B cell (primary cell): Measurements from ENCODE around the gene MRGPRG. TPM values are rescaled to one million over a fixed set of nuclear protein-coding genes. Genes with fewer than 3 reads are reported as not detected.

Experiments
- ATAC-seq: fragments of 200-7000 bp; cut with Tn5 transposase; one replicate; pipeline ENCODE4 v1.10.0; 2021; ENCODE audit warnings: low read depth, mild to moderate bottlenecking, moderate number of reproducible peaks, moderate library complexity
- CTCF ChIA-PET: fragments of 350-600 bp; sonication (Branson Sonifier 250); formaldehyde crosslinking; loops from one replicate; lab custom pipeline; 2021; ENCODE audit warnings: antibody characterized with exemption, inconsistent platforms; lab: Charles Lee
- POLR2A ChIA-PET: fragments of 350-600 bp; sonication (Branson Sonifier 250); formaldehyde crosslinking; loops from one replicate; lab custom pipeline; 2021; ENCODE audit warnings: antibody characterized with exemption; lab: Charles Lee
- DNase-seq: peaks from one replicate; pipeline ENCODE4 v3.0.0; 2013
- H2AFZ ChIP-seq: 2 replicates; pipeline ENCODE4 v1.6.1; 2012; ENCODE audit warnings: mild to moderate bottlenecking, low read depth, low read length; ENCODE audit not compliant: insufficient read depth, poor library complexity, severe bottlenecking
- H3K27ac ChIP-seq, 2 donors: 1 replicate in 1 of 2; 2 replicates in 1 of 2; pipeline ENCODE4 v1.5.1; 2012 to 2013; ENCODE audit warnings: low read length in 2 of 2, mild to moderate bottlenecking in 2 of 2, moderate library complexity in 1 of 2
- H3K27me3 ChIP-seq, 4 experiments: fragments of 200-600 bp in 1 of 4; sonication (generic) in 1 of 4; replicated peaks in 1 of 4; 1 replicate in 2 of 4; 2 replicates in 2 of 4; pipeline versions ENCODE4 v1.6.1 to v1.7.0; 2013 to 2016; ENCODE audit warnings: low read length in 3 of 4, mild to moderate bottlenecking in 2 of 4, mixed read lengths in 1 of 4, moderate library complexity in 1 of 4; ENCODE audit not compliant: insufficient read depth in 4 of 4, control insufficient read depth in 3 of 4; ENCODE audit errors: control extremely low read depth in 1 of 4
- H3K36me3 ChIP-seq, 2 experiments: replicated peaks in 1 of 2; 1 replicate in 1 of 2; 2 replicates in 1 of 2; pipeline versions ENCODE4 v1.6.1 to v1.7.1; 2013; ENCODE audit warnings: low read length in 1 of 2; ENCODE audit not compliant: insufficient read depth in 2 of 2, control insufficient read depth in 1 of 2; ENCODE audit errors: control extremely low read depth in 1 of 2, extremely low read depth in 1 of 2
- H3K4me1 ChIP-seq, 2 donors: fragments of 200-600 bp in 1 of 2; sonication (generic) in 1 of 2; 1 replicate in 1 of 2; 2 replicates in 1 of 2; pipeline versions ENCODE4 v1.5.1 to v1.6.1; 2013 to 2017; ENCODE audit warnings: low read length in 2 of 2; ENCODE audit not compliant: control insufficient read depth in 2 of 2, insufficient read depth in 2 of 2
- H3K4me2 ChIP-seq: replicated peaks from 2 replicates; pipeline ENCODE3; 2012; ENCODE audit warnings: mild to moderate bottlenecking, low read depth, low read length; ENCODE audit not compliant: poor library complexity, severe bottlenecking
- H3K4me3 ChIP-seq, 5 experiments: fragments of 200-600 bp in 1 of 5; sonication (generic) in 1 of 5; 1 replicate in 3 of 5; 2 replicates in 2 of 5; pipeline versions ENCODE4 v1.5.1 to v1.7.0; 2011 to 2016; ENCODE audit warnings: low read length in 4 of 5, mild to moderate bottlenecking in 4 of 5, low read depth in 2 of 5, control low read depth in 1 of 5, moderate library complexity in 1 of 5; ENCODE audit not compliant: insufficient read depth in 1 of 5; ENCODE audit errors: control extremely low read depth in 1 of 5, extremely low read depth in 1 of 5
- H3K79me2 ChIP-seq: fragments of 200-600 bp; sonication (generic); one replicate; pipeline ENCODE4 v1.6.0; 2016; ENCODE audit warnings: low read length; ENCODE audit not compliant: control insufficient read depth, insufficient read depth
- H3K9ac ChIP-seq: fragments of 200-600 bp; sonication (generic); 2 replicates; pipeline ENCODE4 v1.6.1; 2017; ENCODE audit warnings: mild to moderate bottlenecking, low read length, moderate library complexity
- H3K9me3 ChIP-seq, 3 donors: one replicate each; pipeline versions ENCODE4 v1.6.1 to v1.7.1; 2013; ENCODE audit warnings: low read length in 2 of 3; ENCODE audit not compliant: control insufficient read depth in 2 of 3, insufficient read depth in 1 of 3; ENCODE audit errors: control extremely low read depth in 1 of 3
- H4K20me1 ChIP-seq: 2 replicates; pipeline ENCODE4 v1.6.0; 2012; ENCODE audit warnings: mild to moderate bottlenecking, low read length; ENCODE audit not compliant: insufficient read depth, control insufficient read depth, poor library complexity, severe bottlenecking
- H3K27ac Mint-ChIP-seq: one replicate; pipeline ENCODE4 v1.8.0; 2021; ENCODE audit warnings: mixed read lengths
- H3K27me3 Mint-ChIP-seq: one replicate; pipeline ENCODE4 v1.8.0; 2021; ENCODE audit warnings: mixed read lengths
- H3K4me1 Mint-ChIP-seq: one replicate; pipeline ENCODE4 v1.8.0; 2021; ENCODE audit warnings: mixed read lengths
- H3K4me3 Mint-ChIP-seq: one replicate; pipeline ENCODE4 v1.8.0; 2021; ENCODE audit warnings: mixed read lengths
- H3K9me3 Mint-ChIP-seq: one replicate; pipeline ENCODE4 v1.8.0; 2022; ENCODE audit warnings: mixed read lengths; ENCODE audit not compliant: insufficient read depth
- CTCF ChIP-seq: fragments of 200-600 bp; IDR thresholded peaks from one replicate; pipeline ENCODE4 v1.8.0; 2022; ENCODE audit warnings: antibody characterized with exemption, mild to moderate bottlenecking
- EZH2 ChIP-seq: IDR thresholded peaks from 2 replicates; pipeline ENCODE4 v1.6.1; 2012; ENCODE audit warnings: borderline replicate concordance, low read depth, mild to moderate bottlenecking, moderate library complexity, low read length; ENCODE audit not compliant: insufficient read depth, poor library complexity, severe bottlenecking
- whole genome bisulfite sequencing: methylation state at CpG from one replicate; pipeline ENCODE4 v1.1.5; 2013; ENCODE audit warnings: missing lambda C conversion rate; ENCODE audit not compliant: insufficient coverage; 5-methylcytosine and 5-hydroxymethylcytosine counted together
- intact Hi-C: fragments of 100-400 bp; cut with micrococcal nuclease; formaldehyde crosslinking; loops from one replicate; pipeline ENCODE4 v1.10.0; 2022
- polyA plus RNA-seq: library from polyadenylated mRNA; depleted of rRNA; stranded (reverse); fragments of >200 nt; gene quantifications from 2 replicates; pipeline ENCODE4 v1.2.3, GENCODE V29; 2012
- total RNA-seq, 2 donors: library from RNA; stranded (reverse); fragments of 120-200 nt in 1 of 2; gene quantifications; 1 replicate in 1 of 2; 2 replicates in 1 of 2; pipeline versions ENCODE4 v1.2.3 to v1.2.4, GENCODE V29; 2013 to 2022

MRGPRG gene
- total and polyA plus RNA-seq, 2 donors (not counting 1 experiment from before 2014, with no cell fraction given), result not detected

- H3K4me3 Mint-ChIP-seq, result no peak overlapping the region
- CTCF ChIA-PET, result no interaction called here
Observed at GRCh38 chr11:3202305-3202704, 16.3 kb downstream of the MRGPRG start.

GRCh38 chr11:3201677-3202181, 16.9 kb downstream of the MRGPRG start:
- H3K4me1 Mint-ChIP-seq, result no peaks in the 10 kb centered on the region
- ATAC-seq (no peak), DNase-seq (no peak)
- no peak overlapping the region for H3K4me3 Mint-ChIP-seq
- peaks cover 0 to 11% (median 0%) of the 10 kb centered on the region in 3 donors for H3K9me3 ChIP-seq
- H3K4me3 ChIP-seq, result no peak overlapping the region
- no peak overlapping the region for H3K4me2 ChIP-seq
- intact Hi-C loops, result no loop called here
- no peak overlapping the region for H2AFZ ChIP-seq
- POLR2A ChIA-PET, result no interaction called here
- TF ChIP-seq EZH2 (no peak), CTCF (no peak)
- 87% methylated on average over 17 of the region's 17 CpGs for WGBS
- no peak overlapping the region for H3K27ac Mint-ChIP-seq
- H3K27me3 ChIP-seq, result peaks cover 0 to 14% (median 2%) of the 10 kb centered on the region in 4 experiments
- H3K27ac ChIP-seq, result no peak overlapping the region
- H3K9ac ChIP-seq, result no peak overlapping the region
- no peaks in the 10 kb centered on the region for H3K4me1 ChIP-seq
- no peaks in the 10 kb centered on the region for H3K79me2 ChIP-seq
- H3K9me3 Mint-ChIP-seq, result no peaks in the 10 kb centered on the region
- no peaks in the 10 kb centered on the region for H4K20me1 ChIP-seq
- CTCF ChIA-PET, result no interaction called here
- H3K36me3 ChIP-seq, result no peaks in the 10 kb centered on the region
- H3K27me3 Mint-ChIP-seq, result peaks cover 5% of the 10 kb centered on the region

More at GRCh38 chr11:3202305-3202704, 16.3 kb downstream of the MRGPRG start:
- peaks cover 0 to 14% (median 2%) of the 10 kb centered on the region in 4 experiments for H3K27me3 ChIP-seq
- H3K9ac ChIP-seq, result no peak overlapping the region
- Mint-ChIP-seq H3K9me3 (no peaks in the 10 kb centered on the region), H3K27me3 (peaks cover 5% of the 10 kb centered on the region), H3K4me1 (no peaks in the 10 kb centered on the region), H3K27ac (no peak overlapping the region)
- POLR2A ChIA-PET, result no interaction called here
- H3K9me3 ChIP-seq, result peaks cover 0 to 11% (median 0%) of the 10 kb centered on the region in 3 donors
- no peak overlapping the region for H3K27ac ChIP-seq
- WGBS, result 74% methylated on average over 7 of the region's 7 CpGs
- DNase-seq (no peak), ATAC-seq (no peak)
- no peak overlapping the region for H3K4me3 ChIP-seq
- no peaks in the 10 kb centered on the region for H3K4me1 ChIP-seq
- no peaks in the 10 kb centered on the region for H4K20me1 ChIP-seq
- intact Hi-C loops, result no loop called here
- no peak overlapping the region for H3K4me2 ChIP-seq
- TF ChIP-seq EZH2, result no peak
- TF ChIP-seq CTCF, result no peak
- H2AFZ ChIP-seq, result no peak overlapping the region
- no peaks in the 10 kb centered on the region for H3K79me2 ChIP-seq
- H3K36me3 ChIP-seq, result no peaks in the 10 kb centered on the region
